IPS-NIHi7 (cell line): ENCODE measurements around the gene PDK2.

Experiments used
- DNase-seq: peaks from one replicate; pipeline ENCODE4 v3.0.0; 2012; ENCODE audit warnings: mixed read lengths; ENCODE audit errors: extremely low spot score

The PDK2 gene

GRCh38 chr17:50135316-50136095 lies 40.4 kb downstream of the PDK2 start:
- DNase-seq = no peak

- DNase-seq = no peak
Observed at GRCh38 chr17:50136096-50136687, 41.0 kb downstream of the PDK2 start.

GRCh38 chr17:50137042-50137441 lies 41.9 kb downstream of the PDK2 start:
- no peak for DNase-seq

- no peak for DNase-seq
Observed at GRCh38 chr17:50139185-50139783, 44.1 kb downstream of the PDK2 start.

DNA sequence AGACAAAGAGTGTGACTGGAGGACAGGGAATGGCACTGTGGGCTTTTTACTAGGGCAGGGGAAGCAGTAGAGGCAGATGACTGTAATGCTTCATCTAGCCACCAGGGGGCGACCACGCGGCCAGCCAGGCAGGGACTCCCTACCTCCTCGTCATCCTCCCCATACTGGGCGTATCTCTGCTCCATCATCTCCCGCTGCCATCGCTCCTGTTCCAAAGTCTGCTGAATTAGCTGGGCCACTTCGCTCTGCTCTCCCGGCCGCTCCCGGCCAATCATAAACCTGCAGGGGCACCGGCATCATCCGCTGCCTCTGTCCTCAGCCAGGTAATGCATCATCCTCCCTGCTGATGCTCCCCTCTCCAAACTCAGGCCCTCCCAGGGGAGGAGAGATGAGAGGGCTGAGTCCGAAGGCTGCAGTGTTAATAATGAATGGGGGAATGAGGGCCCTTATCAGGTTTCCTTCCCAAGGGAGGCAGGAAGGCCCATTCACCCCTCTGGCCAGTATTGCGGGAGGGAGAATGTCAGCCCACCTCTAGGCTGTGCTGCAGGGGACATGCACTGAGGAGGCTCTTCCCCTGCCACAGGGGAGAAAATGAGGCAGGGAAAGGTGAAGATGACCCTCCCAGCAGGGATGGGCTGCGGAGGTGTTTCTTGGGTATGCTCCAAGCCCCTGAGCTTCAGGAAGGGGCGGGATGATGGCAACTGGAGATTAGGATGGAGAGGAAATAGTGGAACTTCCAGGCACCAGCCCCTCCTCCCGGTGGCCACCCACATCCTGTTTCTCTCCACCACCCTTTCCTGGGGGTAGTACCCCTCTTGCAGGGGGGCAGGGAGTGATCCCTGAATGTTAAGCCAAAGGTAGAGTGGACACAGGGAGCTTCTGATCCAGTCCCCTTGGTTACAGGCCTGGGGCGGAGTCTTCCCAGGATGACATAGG lies 45.1 kb downstream of the PDK2 start:
- peak; percentile 93 for DNase-seq

DNA sequence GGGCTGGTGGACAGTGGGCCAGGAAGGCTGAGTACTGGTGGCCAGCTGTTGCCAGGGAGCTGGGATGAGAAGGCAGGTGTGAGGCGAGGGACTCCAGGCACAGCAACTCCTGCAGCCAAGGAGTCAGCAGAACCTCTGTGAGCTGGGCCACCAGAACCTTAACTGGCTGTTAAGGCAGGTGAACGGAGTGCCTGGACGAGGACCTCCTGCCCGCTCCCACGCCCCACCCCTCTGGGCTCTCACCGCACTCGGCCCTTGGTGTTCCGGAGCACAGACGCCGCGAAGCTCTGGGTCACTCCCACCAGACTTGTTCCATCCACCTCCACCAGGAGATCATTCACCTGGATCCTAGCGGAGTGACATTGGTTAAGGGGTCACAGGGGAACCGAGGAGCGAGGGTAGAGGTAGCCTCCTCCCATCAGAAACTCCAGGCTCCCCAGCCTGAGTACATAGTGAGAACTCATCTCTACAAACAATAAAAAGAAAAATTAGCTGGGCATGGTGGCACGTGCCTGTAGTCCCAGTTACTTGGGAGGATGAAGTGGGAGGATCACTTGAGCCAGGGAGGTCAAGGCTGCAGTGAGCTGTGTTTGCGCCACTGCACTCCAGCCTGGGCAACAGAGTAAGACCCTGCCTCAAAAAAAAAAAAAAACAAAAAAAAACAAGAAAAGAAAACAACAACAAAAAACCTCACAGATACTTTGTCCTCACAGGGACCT lies 46.0 kb downstream of the PDK2 start:
- DNase-seq = no peak

DNA sequence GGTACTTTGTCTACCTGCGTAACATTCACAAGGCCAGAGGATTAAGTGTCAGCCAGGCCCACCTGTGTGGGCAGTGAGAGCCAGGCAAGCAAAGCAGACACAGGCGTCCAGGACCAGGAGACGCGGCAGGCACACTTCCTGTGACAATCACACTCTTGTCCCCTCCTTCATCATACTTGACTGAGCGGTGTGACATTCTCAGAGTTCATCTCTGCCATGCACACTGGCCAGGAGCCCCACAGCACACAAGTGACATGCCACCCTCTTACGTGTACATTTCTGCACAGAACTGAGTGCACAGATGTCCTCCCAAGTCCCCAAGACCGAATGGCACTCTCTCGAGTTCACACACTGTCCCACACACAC lies 46.6 kb downstream of the PDK2 start:
- DNase-seq = no peak

DNA sequence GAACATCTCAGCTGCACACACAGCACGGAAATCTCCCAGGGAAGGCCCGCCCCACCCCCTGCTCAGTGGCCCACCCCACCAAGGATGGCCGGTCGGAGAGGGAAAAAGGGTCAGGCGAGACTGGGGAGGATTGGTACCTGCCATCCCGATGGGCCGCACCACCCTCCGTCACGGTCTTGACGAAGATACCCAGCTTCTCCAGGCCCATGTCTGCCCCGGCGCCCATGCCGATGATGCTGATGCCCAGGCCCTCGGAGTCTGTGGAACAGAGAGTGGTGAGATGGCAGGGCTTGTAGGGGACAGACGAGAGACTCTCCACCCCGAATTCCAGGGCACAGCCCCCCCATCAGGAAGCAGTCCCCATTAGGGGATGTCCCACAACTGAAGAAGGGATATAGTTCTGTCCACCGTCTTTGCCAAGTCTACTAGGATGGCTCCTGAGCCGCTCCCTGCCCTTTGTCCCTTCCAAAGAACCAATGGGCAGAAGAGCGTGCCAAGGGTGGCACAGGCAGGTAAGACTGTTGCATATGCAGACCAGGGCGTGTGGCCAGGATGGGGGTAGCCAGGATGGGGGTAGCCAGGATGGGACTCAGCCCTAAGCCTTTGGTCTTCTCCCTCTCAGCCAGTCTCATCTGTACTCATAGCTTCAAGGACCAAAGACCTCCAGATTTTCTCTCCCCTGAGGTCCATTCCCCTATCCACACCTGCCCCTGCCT lies 48.5 kb downstream of the PDK2 start:
- no peak for DNase-seq

- DNase-seq = no peak
Observed at GRCh38 chr17:50144355-50144754, 49.2 kb downstream of the PDK2 start.

DNA sequence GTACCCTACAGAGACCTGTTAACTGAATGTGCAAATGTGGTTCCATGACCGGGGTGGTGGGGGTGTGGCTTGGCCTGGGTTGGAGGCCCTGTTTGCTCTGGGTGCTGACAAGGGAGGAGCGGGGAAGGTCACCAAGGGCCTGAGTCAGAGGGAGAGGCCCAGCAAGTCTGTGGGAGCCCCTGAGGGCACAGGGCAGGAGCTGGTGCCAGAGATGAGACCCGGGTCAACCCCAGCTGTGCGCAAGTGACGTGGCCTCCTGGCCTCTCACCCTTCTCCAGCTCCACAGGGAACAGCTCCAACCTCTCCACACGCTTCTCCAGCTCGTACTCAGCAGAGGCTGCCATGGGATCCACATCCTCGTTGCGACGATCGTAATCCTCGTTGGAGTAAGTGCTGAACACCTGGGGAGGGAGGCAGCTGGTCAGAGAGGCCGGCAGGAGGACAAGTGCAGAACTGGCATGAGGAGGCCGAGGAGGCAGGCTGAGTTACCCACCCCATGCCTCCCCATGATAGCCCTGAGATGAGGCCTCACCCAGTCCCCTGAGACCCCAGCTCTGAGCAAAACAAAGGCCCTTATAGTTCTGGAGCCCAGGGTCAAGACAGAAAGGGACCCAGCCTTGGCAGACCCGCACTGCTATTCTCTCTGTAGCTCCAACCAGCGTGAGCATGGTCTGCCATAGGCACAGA lies 49.8 kb downstream of the PDK2 start:
- DNase-seq = no peak

DNA sequence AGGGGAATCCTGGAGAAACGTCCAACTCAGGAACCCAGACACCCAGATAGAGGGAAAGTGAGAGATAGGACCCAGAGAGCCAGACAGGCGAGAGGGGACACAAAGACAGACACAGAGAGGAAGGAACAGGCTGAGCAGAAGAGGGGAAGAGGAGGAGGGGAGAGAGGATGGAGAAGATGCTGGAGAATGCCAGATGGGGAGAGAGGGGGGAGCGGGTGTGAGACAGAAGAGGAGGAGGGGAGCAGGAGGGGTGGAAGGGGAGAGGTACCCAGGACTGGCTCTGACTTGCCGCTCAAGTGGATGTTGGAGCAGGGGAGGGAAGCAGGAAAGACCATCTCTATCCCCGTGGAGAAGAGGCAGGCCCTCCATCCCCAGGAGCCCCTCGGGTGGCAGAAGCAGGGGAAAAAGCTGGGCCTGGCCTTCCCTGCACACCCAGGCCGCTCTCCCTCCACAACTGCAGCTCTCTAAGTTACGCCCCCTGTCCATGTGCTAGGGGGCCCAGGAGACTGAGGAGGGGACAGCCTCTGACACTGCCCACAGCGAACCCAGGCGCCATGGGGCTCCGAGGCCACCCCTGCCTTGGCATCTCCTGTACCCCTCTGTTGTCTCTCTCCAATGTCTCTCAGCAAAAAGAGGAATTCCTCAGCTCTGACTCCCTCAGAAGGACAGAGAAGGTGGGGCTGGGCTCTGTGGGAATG lies 50.5 kb downstream of the PDK2 start:
- no peak for DNase-seq

DNA sequence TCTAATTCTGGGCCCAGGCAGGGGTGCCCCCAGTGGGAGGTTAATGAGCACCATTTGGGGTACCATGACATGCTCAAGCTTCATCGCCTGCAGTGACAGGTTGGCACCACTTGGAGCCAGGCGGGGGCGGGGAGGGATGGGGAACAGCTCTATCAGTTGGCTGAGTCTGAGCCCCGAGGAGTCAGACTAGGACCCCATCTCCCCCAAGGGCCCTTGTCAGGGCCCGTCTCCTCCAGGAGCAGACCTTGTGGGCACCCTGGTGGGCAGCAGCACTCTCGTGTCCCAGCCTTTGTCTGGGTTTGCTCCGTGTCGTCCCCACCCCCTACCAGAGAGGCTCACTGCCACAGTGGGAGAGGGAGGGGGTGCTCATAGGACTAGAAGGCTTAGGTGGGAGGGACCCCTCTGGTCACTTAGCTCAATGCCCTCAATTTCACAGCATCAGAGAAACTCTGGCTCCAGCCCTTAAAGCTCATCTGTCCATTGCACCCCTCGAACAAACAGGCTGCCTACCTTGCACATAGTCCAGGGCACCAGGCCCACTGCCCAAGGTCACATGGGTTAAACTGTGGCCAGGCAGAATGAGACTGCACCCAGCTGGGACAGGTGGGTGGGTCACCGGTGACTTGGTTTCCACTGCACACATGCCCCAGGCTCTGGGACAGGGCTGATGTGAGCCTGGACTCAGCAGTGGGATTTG lies 51.2 kb downstream of the PDK2 start:
- no peak for DNase-seq

DNA sequence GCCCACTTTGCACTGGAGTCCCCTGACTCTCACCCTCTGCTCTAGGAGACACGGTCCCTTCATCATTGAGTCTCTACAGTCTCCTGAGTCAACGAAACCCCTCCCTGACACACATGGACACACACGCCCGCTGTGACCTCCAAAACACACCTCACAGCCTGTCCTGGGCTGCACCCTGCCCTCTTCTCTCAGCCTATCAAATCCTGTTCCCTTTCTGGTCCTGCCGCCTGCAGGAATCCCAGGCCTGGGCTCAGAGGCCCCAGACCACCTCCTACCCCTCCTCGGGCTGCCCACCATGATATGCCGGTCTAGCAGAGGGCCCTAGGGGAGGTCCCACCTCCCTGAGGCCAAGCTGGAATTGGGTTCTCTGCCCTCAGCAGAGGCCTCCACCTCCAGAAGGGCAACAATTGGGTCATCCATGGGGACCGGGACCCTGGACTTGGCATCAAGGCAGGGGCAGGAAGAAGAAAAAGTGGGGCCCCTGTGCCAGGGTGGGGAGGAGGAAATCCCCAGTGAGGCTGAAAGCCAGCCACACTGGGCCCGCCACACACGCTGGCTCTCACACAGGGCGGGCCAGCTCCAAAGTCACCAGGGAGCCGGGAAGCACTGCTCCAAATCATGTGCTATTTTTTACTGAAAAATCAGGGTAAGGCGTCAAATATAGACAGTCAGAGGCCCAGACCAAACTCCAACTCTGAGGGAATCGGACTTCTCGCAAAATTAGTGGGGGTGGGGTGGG lies 51.9 kb downstream of the PDK2 start:
- no peak for DNase-seq

- DNase-seq = no peak
Observed at GRCh38 chr17:50147841-50148225, 52.7 kb downstream of the PDK2 start.

GRCh38 chr17:50148226-50149090 lies 53.3 kb downstream of the PDK2 start:
- peak; percentile 72 for DNase-seq

DNA sequence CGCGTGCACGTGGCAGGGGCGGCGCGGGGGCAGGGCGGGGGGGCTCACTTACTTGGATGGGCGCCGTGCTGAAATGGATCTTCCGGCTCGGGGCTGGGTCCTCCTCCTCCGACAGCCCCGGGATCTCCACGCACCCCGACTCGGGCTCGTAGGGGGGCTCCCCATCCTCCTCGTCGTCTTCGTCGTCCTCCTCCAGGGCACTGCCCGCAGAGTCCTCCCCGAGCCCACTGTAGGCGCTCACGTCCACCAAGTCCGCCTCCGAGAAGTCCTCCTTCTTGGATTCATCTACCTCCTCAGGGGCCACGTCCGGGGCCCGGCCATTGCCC lies 53.9 kb downstream of the PDK2 start:
- no peak for DNase-seq
